ENCODE measurements around the gene TTC21A.

TTC21A gene

DNA sequence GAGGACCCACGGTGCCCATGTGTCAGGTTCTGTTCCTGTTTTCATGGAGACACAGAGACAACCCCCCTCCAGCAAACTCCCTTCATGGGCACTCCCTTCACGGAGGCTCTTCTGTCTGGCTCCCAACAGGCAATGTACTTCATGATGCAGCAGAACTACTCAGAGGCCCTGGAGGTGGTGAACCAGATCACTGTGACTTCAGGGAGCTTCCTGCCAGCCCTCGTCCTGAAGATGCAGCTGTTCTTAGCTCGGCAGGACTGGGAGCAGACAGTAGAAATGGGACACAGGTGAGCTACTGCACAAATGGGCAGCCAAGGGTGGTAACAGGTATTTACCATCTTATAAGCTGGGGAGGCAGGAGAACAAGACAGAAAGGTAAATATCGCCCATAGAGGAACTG, 7.0 kb downstream of the TTC21A start:
- no peaks in the 10 kb centered on the region for H3K79me2 ChIP-seq (ENCODE audit: control insufficient read depth, insufficient read depth, low read length, unreplicated experiment)
- no peak overlapping the region for H3K4me3 ChIP-seq (ENCODE audit: low read depth, low read length)
- H2AFZ ChIP-seq (ENCODE audit: low read length, unreplicated experiment), result no peak overlapping the region
- no peaks in the 10 kb centered on the region for H3K36me3 ChIP-seq (ENCODE audit: insufficient read depth, low read length)
- no peak overlapping the region for H3K27ac ChIP-seq (ENCODE audit: low read depth, low read length)
- H3K27me3 ChIP-seq (ENCODE audit: insufficient read depth, low read length), result no peaks in the 10 kb centered on the region
- no peaks in the 10 kb centered on the region for H3K4me1 ChIP-seq (ENCODE audit: control insufficient read depth, insufficient read depth, low read length, unreplicated experiment)

- Histone ChIP-seq H3K27ac (ENCODE audit: low read depth, low read length) (no peak overlapping the region), H3K4me1 (ENCODE audit: control insufficient read depth, insufficient read depth, low read length, unreplicated experiment) (no peaks in the 10 kb centered on the region), H3K4me3 (ENCODE audit: low read depth, low read length) (no peak overlapping the region), H3K27me3 (ENCODE audit: insufficient read depth, low read length) (no peaks in the 10 kb centered on the region), H2AFZ (ENCODE audit: low read length, unreplicated experiment) (no peak overlapping the region), H3K79me2 (ENCODE audit: control insufficient read depth, insufficient read depth, low read length, unreplicated experiment) (no peaks in the 10 kb centered on the region), H3K36me3 (ENCODE audit: insufficient read depth, low read length) (no peaks in the 10 kb centered on the region)
These were observed 8.4 kb downstream of the TTC21A start for GRCh38 chr3:39115870-39116269.

- no peaks in the 10 kb centered on the region for H3K79me2 ChIP-seq (ENCODE audit: control insufficient read depth, insufficient read depth, low read length, unreplicated experiment)
- H3K4me1 ChIP-seq (ENCODE audit: control insufficient read depth, insufficient read depth, low read length, unreplicated experiment), result no peaks in the 10 kb centered on the region
- no peaks in the 10 kb centered on the region for H3K27me3 ChIP-seq (ENCODE audit: insufficient read depth, low read length)
- H3K36me3 ChIP-seq (ENCODE audit: insufficient read depth, low read length), result no peaks in the 10 kb centered on the region
- H3K4me3 ChIP-seq (ENCODE audit: low read depth, low read length), result no peak overlapping the region
- H2AFZ ChIP-seq (ENCODE audit: low read length, unreplicated experiment), result no peak overlapping the region
- H3K27ac ChIP-seq (ENCODE audit: low read depth, low read length), result no peak overlapping the region
These were observed 10.6 kb downstream of the TTC21A start for GRCh38 chr3:39118079-39118478.

GRCh38 chr3:39118931-39119660, 11.6 kb downstream of the TTC21A start:
- Histone ChIP-seq H3K4me1 (ENCODE audit: control insufficient read depth, insufficient read depth, low read length, unreplicated experiment) (no peaks in the 10 kb centered on the region), H3K27me3 (ENCODE audit: insufficient read depth, low read length) (no peaks in the 10 kb centered on the region), H3K4me3 (ENCODE audit: low read depth, low read length) (no peak overlapping the region), H3K27ac (ENCODE audit: low read depth, low read length) (no peak overlapping the region), H3K79me2 (ENCODE audit: control insufficient read depth, insufficient read depth, low read length, unreplicated experiment) (no peaks in the 10 kb centered on the region), H2AFZ (ENCODE audit: low read length, unreplicated experiment) (no peak overlapping the region), H3K36me3 (ENCODE audit: insufficient read depth, low read length) (no peaks in the 10 kb centered on the region)

GRCh38 chr3:39121621-39122020, 14.1 kb downstream of the TTC21A start:
- H3K4me1 ChIP-seq (ENCODE audit: control insufficient read depth, insufficient read depth, low read length, unreplicated experiment), result peaks cover 12% of the 10 kb centered on the region
- H3K27me3 ChIP-seq (ENCODE audit: insufficient read depth, low read length), result no peaks in the 10 kb centered on the region
- no peaks in the 10 kb centered on the region for H3K79me2 ChIP-seq (ENCODE audit: control insufficient read depth, insufficient read depth, low read length, unreplicated experiment)
- H3K27ac ChIP-seq (ENCODE audit: low read depth, low read length), result no peak overlapping the region
- no peaks in the 10 kb centered on the region for H3K36me3 ChIP-seq (ENCODE audit: insufficient read depth, low read length)
- no peak overlapping the region for H3K4me3 ChIP-seq (ENCODE audit: low read depth, low read length)
- H2AFZ ChIP-seq (ENCODE audit: low read length, unreplicated experiment), result no peak overlapping the region

DNA sequence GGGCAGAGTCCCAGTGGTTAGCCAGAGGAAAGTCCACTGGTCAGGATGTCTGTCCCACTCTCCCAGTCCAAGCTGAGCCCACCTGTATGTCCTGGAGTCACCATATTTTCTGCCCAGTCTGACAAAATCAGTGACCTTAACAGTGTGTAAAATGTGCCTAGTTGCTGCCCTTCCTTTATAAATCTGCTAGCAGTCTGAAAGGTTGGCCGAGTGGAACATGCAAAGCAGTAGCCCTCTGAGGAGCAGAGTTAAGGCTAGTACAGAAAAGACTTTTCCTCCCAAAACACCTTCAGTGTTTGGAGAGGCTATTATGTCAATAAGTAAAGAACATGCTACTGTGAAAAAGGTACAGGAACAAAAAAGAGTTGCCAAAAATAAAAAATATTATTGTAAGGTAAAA, 15.3 kb downstream of the TTC21A start:
- Histone ChIP-seq H3K27ac (ENCODE audit: low read depth, low read length) (no peak overlapping the region), H3K4me3 (ENCODE audit: low read depth, low read length) (no peak overlapping the region), H3K79me2 (ENCODE audit: control insufficient read depth, insufficient read depth, low read length, unreplicated experiment) (no peaks in the 10 kb centered on the region), H3K4me1 (ENCODE audit: control insufficient read depth, insufficient read depth, low read length, unreplicated experiment) (peaks cover 12% of the 10 kb centered on the region), H2AFZ (ENCODE audit: low read length, unreplicated experiment) (no peak overlapping the region), H3K27me3 (ENCODE audit: insufficient read depth, low read length) (no peaks in the 10 kb centered on the region), H3K36me3 (ENCODE audit: insufficient read depth, low read length) (no peaks in the 10 kb centered on the region)

DNA sequence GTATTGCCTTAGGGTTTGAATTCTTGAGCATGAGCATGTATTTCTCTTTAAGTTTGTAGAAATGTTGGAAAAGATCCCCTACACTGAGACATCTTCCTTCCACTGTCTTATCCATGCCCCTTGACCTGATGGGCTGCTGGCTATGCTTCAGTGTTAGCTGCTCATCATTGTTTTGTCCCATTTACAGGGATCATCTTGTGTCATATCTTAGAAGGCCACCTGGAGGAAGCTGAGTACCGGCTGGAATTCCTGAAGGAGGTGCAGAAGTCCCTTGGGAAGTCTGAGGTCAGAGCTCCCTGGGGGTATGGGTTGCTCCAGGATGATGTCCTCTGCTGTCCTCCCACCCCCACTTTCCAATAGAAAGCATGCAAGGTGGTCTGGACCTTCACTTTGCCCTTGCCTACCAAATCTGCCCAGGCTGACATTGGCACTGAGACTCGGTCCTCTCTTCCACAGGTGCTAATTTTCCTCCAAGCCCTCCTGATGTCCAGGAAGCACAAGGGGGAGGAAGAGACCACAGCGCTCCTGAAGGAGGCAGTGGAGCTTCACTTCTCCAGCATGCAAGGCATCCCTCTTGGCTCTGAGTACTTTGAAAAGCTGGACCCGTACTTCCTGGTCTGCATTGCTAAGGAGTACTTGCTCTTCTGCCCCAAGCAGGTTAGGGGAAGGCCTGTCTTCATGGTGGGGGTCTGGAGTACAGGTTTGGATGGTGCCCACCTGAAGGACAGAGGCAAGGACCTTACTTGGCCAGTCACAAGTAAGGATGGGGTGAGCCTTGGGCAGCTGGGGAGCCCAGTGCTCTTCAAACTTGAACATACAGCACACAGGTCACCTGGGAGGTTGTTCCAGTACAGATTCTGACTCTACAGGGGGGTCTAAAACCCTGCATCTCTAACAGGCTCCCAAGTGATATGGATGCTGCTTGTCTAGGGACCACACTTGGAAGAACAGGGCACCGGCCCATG, 17.7 kb downstream of the TTC21A start:
- Histone ChIP-seq H2AFZ (ENCODE audit: low read length, unreplicated experiment) (no peak overlapping the region), H3K36me3 (ENCODE audit: insufficient read depth, low read length) (no peaks in the 10 kb centered on the region), H3K27me3 (ENCODE audit: insufficient read depth, low read length) (no peaks in the 10 kb centered on the region), H3K27ac (ENCODE audit: low read depth, low read length) (no peak overlapping the region), H3K4me3 (ENCODE audit: low read depth, low read length) (no peak overlapping the region), H3K4me1 (ENCODE audit: control insufficient read depth, insufficient read depth, low read length, unreplicated experiment) (peaks cover 12% of the 10 kb centered on the region), H3K79me2 (ENCODE audit: control insufficient read depth, insufficient read depth, low read length, unreplicated experiment) (no peaks in the 10 kb centered on the region)

DNA sequence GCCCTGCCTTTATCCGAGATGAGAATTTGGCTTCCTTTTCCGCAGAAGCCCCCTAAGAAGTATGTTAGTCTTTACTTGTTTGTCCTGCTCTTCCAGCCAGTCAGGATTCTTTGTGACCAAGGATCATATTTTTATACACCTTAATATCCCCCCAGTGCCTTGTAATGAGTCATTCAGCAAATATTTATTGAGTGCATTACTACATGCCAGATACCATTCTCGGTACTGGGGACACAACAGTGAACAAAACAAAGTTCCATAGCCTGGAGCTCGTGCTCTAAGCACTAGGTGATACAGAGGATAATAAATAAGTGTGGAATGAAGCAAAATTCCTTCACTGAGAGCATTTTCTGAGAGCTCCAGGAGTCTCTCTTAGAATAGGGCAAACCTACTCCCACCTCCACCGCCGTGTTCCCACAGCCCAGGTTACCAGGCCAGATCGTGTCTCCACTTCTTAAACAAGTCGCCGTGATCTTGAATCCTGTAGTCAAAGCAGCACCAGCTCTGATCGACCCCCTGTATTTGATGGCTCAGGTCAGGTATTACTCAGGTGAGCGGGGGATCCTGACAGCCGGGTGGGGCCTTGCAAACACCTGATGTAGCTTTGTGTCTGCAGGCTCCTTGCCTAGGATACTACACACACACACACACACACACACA, 18.5 kb downstream of the TTC21A start:
- no peak overlapping the region for H3K27ac ChIP-seq (ENCODE audit: low read depth, low read length)
- H3K4me3 ChIP-seq (ENCODE audit: low read depth, low read length), result no peak overlapping the region
- no peaks in the 10 kb centered on the region for H3K36me3 ChIP-seq (ENCODE audit: insufficient read depth, low read length)
- H2AFZ ChIP-seq (ENCODE audit: low read length, unreplicated experiment), result no peak overlapping the region
- H3K79me2 ChIP-seq (ENCODE audit: control insufficient read depth, insufficient read depth, low read length, unreplicated experiment), result no peaks in the 10 kb centered on the region
- H3K27me3 ChIP-seq (ENCODE audit: insufficient read depth, low read length), result no peaks in the 10 kb centered on the region
- peaks cover 12% of the 10 kb centered on the region for H3K4me1 ChIP-seq (ENCODE audit: control insufficient read depth, insufficient read depth, low read length, unreplicated experiment)

GRCh38 chr3:39126532-39127071, 19.1 kb downstream of the TTC21A start:
- Histone ChIP-seq H2AFZ (ENCODE audit: low read length, unreplicated experiment) (no peak overlapping the region), H3K4me1 (ENCODE audit: control insufficient read depth, insufficient read depth, low read length, unreplicated experiment) (peaks cover 12% of the 10 kb centered on the region), H3K36me3 (ENCODE audit: insufficient read depth, low read length) (no peaks in the 10 kb centered on the region), H3K27me3 (ENCODE audit: insufficient read depth, low read length) (no peaks in the 10 kb centered on the region), H3K27ac (ENCODE audit: low read depth, low read length) (no peak overlapping the region), H3K79me2 (ENCODE audit: control insufficient read depth, insufficient read depth, low read length, unreplicated experiment) (no peaks in the 10 kb centered on the region), H3K4me3 (ENCODE audit: low read depth, low read length) (no peak overlapping the region)

GRCh38 chr3:39127269-39127907, 19.9 kb downstream of the TTC21A start:
- no peak overlapping the region for H3K27ac ChIP-seq (ENCODE audit: low read depth, low read length)
- no peak overlapping the region for H2AFZ ChIP-seq (ENCODE audit: low read length, unreplicated experiment)

More at GRCh38 chr3:39127269-39127907, 19.9 kb downstream of the TTC21A start:
- H3K27me3 ChIP-seq (ENCODE audit: insufficient read depth, low read length), result no peaks in the 10 kb centered on the region
- H3K36me3 ChIP-seq (ENCODE audit: insufficient read depth, low read length), result no peaks in the 10 kb centered on the region
- no peaks in the 10 kb centered on the region for H3K79me2 ChIP-seq (ENCODE audit: control insufficient read depth, insufficient read depth, low read length, unreplicated experiment)
- H3K4me1 ChIP-seq (ENCODE audit: control insufficient read depth, insufficient read depth, low read length, unreplicated experiment), result peaks cover 12% of the 10 kb centered on the region
- H3K4me3 ChIP-seq (ENCODE audit: low read depth, low read length), result no peak overlapping the region
